Measurements from ENCODE around the gene UNC79.

DNA sequence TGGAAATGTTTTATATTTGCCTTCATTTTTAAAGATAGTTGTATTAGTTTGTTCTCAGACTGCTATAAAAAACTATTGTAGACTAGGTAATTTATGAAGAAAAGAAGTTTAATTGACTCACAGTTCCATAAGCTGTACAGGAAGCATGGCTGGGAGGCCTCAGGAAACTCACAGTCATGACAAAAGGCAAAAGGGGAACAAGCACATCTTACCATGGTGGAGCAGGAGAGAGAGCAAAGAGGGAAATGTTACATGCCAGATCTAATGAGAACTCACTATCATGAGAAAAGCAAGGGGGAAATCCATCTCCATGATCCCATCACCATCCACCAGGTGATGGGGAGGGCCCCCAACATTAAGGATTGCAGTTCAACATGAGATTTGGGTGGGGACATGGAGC lies 35.5 kb upstream of the UNC79 start:
- TF ChIP-seq POLR2A (IDR thresholded peaks at IDR 0.05; ENCODE audit: low read depth, low read length) = no peak
- no peak for TF ChIP-seq TAF1 (IDR thresholded peaks at IDR 0.05; ENCODE audit: borderline replicate concordance, low read depth, low read length)
